Fibroblast of lung (primary cell): ENCODE results near the gene DTX3L.

Source experiments
- CTCF ChIP-seq, 2 donors: IDR thresholded peaks in 1 of 2; conservative IDR thresholded peaks in 1 of 2; 1 replicate in 1 of 2; 2 replicates in 1 of 2; pipeline ENCODE4 v1.5.1; 2011 to 2012; ENCODE audit warnings: low read length in 2 of 2, control low read depth in 1 of 2, inconsistent platforms in 1 of 2, low read depth in 1 of 2, mild to moderate bottlenecking in 1 of 2
- EZH2 ChIP-seq: IDR thresholded peaks from 2 replicates; pipeline ENCODE4 v1.5.1; 2012; ENCODE audit warnings: low read length, control low read depth, mild to moderate bottlenecking; ENCODE audit errors: missing control alignments

GRCh38 chr3:122520861-122521260 lies 43.3 kb upstream of the DTX3L start:
- TF ChIP-seq EZH2 (no peak), CTCF (conservative IDR thresholded peaks at IDR 0.05 in 1 of 2, IDR thresholded peaks at IDR 0.05 in 1 of 2; ENCODE audit: low read depth in 1 of 2, low read length in 2 of 2) (no peak)
